Type B pancreatic cell (in vitro differentiated cells): Measurements from ENCODE around the gene ZFP3. TPM values are rescaled to one million over a fixed set of nuclear protein-coding genes. Genes with fewer than 3 reads are reported as not detected.
A peak's percentile ranks its signal among the peaks of the same experiment; 100 is the strongest.
"Not testable (repeated sequence)": the region's sequence is repeated elsewhere in the genome, so short reads cannot be mapped to it uniquely, and the experiment has no call there.

Experiments used
- DNase-seq: peaks from one replicate; pipeline ENCODE4 v3.0.0; 2021; ENCODE audit warnings: mixed read lengths; ENCODE audit not compliant: unreplicated experiment; ENCODE audit errors: extremely low spot score
- H3K27ac Mint-ChIP-seq: 2 replicates; pipeline ENCODE4 v1.8.0; 2021; ENCODE audit warnings: mild to moderate bottlenecking, mixed read lengths
- H3K27me3 Mint-ChIP-seq: 2 replicates; pipeline ENCODE4 v1.8.0; 2021; ENCODE audit warnings: mixed read lengths
- H3K36me3 Mint-ChIP-seq: 2 replicates; pipeline ENCODE4 v1.8.0; 2021; ENCODE audit warnings: mixed read lengths
- H3K4me1 Mint-ChIP-seq: one replicate; pipeline ENCODE4 v1.8.0; 2021; ENCODE audit warnings: mixed read lengths; ENCODE audit not compliant: unreplicated experiment
- H3K4me3 Mint-ChIP-seq: 2 replicates; pipeline ENCODE4 v1.8.0; 2021; ENCODE audit warnings: mild to moderate bottlenecking, mixed read lengths
- H3K9me3 Mint-ChIP-seq: 2 replicates; pipeline ENCODE4 v1.8.0; 2021; ENCODE audit warnings: mixed read lengths
- total RNA-seq: library from RNA; stranded (reverse); gene quantifications from 2 replicates; pipeline ENCODE4 v1.2.1, GENCODE V29; 2021; ENCODE audit warnings: low replicate concordance
- TF ChIP-seq, protein P1 (sequence below): fragments of 200-600 bp; sonication (generic); conservative IDR thresholded peaks from 2 replicates; pipeline ENCODE4 v1.5.0; 2021; ENCODE audit warnings: antibody characterized with exemption, mild to moderate bottlenecking

Gene ZFP3
- total RNA-seq, 1 donor from 2014 or later: 0.53 TPM

DNA sequence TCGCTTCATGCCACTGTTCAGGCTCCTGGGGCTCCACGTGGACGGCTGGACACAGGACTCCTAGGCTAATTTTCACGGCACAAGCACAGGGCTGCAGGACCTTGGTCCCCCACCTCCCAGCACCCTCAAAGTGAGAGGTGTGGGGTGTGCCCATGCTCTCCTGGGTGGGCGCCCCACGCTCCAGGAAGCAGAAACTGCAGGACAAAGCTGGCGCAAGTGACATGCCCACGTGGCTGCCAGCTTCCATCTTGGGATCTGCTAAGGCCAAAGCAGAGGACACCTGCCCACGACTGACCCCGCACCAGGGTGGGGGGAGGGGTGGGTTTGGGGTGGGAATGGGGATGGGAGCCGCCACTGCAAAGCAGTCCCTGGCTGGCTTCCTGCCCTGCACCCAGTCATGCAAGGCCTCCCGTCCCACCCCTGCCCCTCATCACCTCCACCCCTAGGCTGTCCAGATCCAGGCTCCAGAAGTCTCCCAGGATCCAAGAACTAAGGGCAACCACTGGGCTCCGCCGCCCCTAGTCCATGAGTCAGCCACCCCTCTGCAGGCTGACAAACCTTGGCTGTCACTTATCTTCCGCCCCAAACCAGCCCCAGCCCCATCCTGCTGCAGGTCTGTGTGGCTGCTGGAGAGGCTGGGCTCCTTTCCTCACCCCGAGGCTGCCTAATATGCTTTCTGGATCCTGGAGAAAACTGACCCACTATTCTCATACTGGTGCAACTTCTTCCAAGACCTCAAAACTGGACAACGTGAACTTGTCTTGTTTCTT is 48.6 kb downstream of the ZFP3 start:
- H3K4me1 Mint-ChIP-seq: no peaks in the 10 kb centered on the region
- no peaks in the 10 kb centered on the region for H3K36me3 Mint-ChIP-seq
- no peak overlapping the region for H3K27ac Mint-ChIP-seq
- DNase-seq: peak; percentile 49
- H3K4me3 Mint-ChIP-seq: no peak overlapping the region
- TF ChIP-seq, protein P1, sequence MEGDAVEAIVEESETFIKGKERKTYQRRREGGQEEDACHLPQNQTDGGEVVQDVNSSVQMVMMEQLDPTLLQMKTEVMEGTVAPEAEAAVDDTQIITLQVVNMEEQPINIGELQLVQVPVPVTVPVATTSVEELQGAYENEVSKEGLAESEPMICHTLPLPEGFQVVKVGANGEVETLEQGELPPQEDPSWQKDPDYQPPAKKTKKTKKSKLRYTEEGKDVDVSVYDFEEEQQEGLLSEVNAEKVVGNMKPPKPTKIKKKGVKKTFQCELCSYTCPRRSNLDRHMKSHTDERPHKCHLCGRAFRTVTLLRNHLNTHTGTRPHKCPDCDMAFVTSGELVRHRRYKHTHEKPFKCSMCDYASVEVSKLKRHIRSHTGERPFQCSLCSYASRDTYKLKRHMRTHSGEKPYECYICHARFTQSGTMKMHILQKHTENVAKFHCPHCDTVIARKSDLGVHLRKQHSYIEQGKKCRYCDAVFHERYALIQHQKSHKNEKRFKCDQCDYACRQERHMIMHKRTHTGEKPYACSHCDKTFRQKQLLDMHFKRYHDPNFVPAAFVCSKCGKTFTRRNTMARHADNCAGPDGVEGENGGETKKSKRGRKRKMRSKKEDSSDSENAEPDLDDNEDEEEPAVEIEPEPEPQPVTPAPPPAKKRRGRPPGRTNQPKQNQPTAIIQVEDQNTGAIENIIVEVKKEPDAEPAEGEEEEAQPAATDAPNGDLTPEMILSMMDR: no peak
- no peaks in the 10 kb centered on the region for H3K9me3 Mint-ChIP-seq
- H3K27me3 Mint-ChIP-seq: peaks cover 29% of the 10 kb centered on the region

DNA sequence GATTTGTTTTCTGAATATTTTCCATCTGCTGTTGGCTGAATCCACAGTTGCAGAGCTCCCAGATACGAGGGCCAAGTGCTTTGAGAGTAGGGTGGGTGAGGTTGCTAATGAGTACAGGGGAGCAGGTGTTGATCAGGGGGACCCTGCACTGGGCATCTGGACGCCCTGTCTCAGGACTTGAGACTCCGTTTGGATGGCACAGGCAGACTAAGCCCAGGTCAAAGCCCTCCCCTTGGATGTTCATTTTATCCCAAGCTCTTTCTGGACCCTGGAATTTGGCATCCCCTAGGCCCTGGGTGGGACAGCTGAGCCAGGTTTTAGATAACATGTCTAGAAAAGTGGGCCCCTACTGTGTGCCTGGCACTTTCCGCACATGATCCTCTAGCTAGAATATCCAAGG is 49.6 kb downstream of the ZFP3 start:
- DNase-seq: peak; percentile 34
- Mint-ChIP-seq H3K9me3 (no peaks in the 10 kb centered on the region), H3K36me3 (no peaks in the 10 kb centered on the region), H3K4me1 (no peaks in the 10 kb centered on the region), H3K27me3 (peaks cover 26% of the 10 kb centered on the region), H3K27ac (no peak overlapping the region), H3K4me3 (no peak overlapping the region)
- TF ChIP-seq, protein P1: no peak

DNA sequence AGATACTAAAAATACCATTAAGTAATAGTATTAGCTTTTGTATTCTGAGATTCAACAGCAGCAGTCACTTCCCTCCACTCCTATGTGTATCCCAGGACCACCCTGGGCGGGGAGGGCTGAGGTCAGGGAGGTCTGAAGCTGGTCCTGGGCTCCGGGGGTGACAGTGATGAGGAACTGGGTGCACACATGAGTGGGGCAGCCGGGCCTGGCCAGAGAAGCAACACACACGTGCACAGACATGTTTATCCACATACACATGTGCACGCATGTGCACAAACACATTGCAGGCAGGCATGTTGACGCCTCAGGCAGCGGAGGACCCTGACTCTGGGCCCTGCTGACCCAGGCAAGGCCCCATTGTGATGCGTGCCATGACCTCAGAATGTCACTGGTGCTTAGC is 50.1 kb downstream of the ZFP3 start:
- H3K4me3 Mint-ChIP-seq, H3K4me1 Mint-ChIP-seq, H3K27ac Mint-ChIP-seq, H3K9me3 Mint-ChIP-seq, H3K36me3 Mint-ChIP-seq: not testable (repeated sequence)
- peaks cover 26% of the 10 kb centered on the region for H3K27me3 Mint-ChIP-seq
- DNase-seq: peak; percentile 52

DNA sequence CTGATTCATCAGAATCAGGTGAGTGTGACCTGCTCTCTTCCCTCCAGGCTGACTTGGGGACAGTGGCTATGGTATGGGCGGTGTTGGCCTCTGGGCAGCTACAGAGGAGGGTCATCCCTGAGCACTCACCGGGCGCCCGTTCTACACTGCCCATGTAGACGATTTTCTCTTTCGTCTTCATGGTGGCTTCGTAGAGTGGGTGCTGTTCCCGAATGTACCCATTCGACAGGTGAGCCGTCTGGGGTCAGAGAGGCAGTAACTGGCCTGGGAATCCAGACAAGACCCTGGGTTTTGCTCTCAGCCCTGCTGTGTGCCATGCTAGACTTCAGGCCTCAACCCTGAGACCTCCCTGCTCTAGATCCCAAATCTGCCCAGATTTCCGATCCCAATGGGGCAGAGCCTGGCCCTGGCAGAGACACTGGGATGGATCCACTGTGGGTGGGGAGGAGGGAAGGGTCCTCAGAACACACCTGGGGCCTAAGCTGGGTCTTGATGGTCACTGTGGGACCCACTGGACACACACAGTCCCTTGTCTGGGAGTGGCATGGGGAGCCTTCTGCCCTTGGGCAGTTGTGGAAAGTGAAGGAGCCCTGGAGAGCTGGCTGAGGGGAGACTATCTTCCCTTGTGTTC is 50.8 kb downstream of the ZFP3 start:
- TF ChIP-seq, protein P1: no peak
- Mint-ChIP-seq H3K27me3 (peaks cover 22% of the 10 kb centered on the region), H3K27ac (no peak overlapping the region), H3K4me3 (no peak overlapping the region), H3K9me3 (no peaks in the 10 kb centered on the region), H3K4me1 (no peaks in the 10 kb centered on the region), H3K36me3 (no peaks in the 10 kb centered on the region)
- peak; percentile 44 for DNase-seq

DNA sequence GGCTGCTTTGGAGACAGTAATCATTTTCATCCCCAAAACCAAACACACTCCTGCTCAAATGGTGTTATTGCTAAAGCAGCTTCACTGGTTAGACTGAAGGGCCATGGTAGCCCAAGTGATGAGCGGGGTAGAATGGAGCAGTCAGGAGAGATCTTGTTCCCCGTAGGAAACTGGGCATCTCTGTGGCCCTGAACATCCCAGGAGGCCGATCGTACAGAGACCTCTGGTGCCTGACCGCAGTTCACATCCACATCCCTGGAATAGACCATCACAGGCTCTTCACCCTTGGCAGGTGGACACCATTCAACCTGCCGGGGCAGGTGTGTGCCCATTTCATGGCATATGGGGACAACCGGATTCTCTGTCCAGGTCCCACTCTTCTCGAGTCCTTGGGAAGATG is 51.5 kb downstream of the ZFP3 start:
- H3K4me3 Mint-ChIP-seq, H3K9me3 Mint-ChIP-seq, H3K27ac Mint-ChIP-seq, H3K36me3 Mint-ChIP-seq, H3K4me1 Mint-ChIP-seq: not testable (repeated sequence)
- H3K27me3 Mint-ChIP-seq: peaks cover 19% of the 10 kb centered on the region
- peak; percentile 37 for DNase-seq

DNA sequence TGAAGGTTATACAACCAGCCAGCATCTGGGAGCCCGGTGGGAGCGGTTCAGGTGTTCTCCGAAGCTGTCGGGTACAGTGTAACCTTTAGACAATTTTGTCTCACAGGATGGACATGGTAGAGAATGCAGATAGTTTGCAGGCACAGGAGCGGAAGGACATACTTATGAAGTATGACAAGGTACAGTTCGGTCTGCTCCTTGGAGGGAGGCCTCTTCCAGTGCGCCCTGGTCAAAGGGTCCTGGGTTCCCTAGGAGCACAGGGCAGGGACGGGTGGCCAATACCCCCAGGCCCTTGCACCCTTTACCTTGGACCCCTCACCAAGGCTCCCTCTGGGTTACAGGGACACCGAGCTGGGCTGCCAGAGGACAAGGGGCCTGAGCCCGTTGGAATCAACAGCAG is 52.0 kb downstream of the ZFP3 start:
- H3K4me3 Mint-ChIP-seq, H3K36me3 Mint-ChIP-seq, H3K9me3 Mint-ChIP-seq, H3K27ac Mint-ChIP-seq, DNase-seq, H3K4me1 Mint-ChIP-seq: not testable (repeated sequence)
- H3K27me3 Mint-ChIP-seq: peaks cover 17% of the 10 kb centered on the region

DNA sequence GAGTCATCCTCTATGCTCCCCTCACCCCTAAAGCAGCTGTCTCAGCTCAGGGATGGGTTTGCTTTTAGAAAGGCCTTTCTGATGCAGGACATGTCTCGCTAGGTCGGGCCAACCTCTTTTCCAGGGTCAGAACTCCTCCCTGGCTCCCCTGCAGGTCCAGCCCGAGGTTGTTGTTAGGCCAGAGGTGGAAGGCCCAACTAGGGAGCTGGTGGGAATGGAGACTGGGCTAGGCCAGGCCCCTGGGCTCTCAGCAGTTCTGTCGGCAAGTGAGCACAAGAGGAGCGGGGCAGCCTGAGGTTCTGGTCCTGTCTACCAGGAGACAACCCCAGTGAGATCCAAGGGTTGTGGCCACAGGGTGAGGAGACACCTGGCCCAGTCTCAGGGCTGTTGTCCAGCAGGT is 52.4 kb downstream of the ZFP3 start:
- not testable (repeated sequence) for H3K4me3 Mint-ChIP-seq, H3K36me3 Mint-ChIP-seq, H3K4me1 Mint-ChIP-seq, DNase-seq, H3K9me3 Mint-ChIP-seq, H3K27ac Mint-ChIP-seq
- H3K27me3 Mint-ChIP-seq: peaks cover 16% of the 10 kb centered on the region
